Activated naive CD8-positive, alpha-beta T cell treated with anti-CD3 and anti-CD28 coated beads, Interleukin-2, amount 50 U/mL, for 24 hours (primary cell): ENCODE results near the gene PERM1.
"Not testable (repeated sequence)": the region's sequence is repeated elsewhere in the genome, so short reads cannot be mapped to it uniquely, and the experiment has no call there.

Source experiments
- ATAC-seq: fragments of 150-1000 bp; cut with Tn5 transposase; one replicate; pipeline ENCODE4 v1.10.0; 2021
- DNase-seq: peaks from one replicate; pipeline ENCODE4 v3.0.0; 2021
- H3K27ac Mint-ChIP-seq: one replicate; pipeline ENCODE4 v1.8.0; 2021; ENCODE audit warnings: mild to moderate bottlenecking, mixed read lengths
- H3K27me3 Mint-ChIP-seq: one replicate; pipeline ENCODE4 v1.8.0; 2021; ENCODE audit warnings: mixed read lengths
- H3K36me3 Mint-ChIP-seq: one replicate; pipeline ENCODE4 v1.8.0; 2021; ENCODE audit warnings: low read depth, mixed read lengths
- H3K4me1 Mint-ChIP-seq: one replicate; pipeline ENCODE4 v1.8.0; 2021; ENCODE audit warnings: mixed read lengths
- H3K4me3 Mint-ChIP-seq: one replicate; pipeline ENCODE4 v1.8.0; 2021; ENCODE audit warnings: mild to moderate bottlenecking, moderate library complexity, mixed read lengths
- H3K9me3 Mint-ChIP-seq: one replicate; pipeline ENCODE4 v1.8.0; 2021; ENCODE audit warnings: mixed read lengths

The PERM1 gene

GRCh38 chr1:996851-997712, 15.2 kb upstream of the PERM1 start:
- Mint-ChIP-seq H3K4me3 (no peak overlapping the region), H3K36me3 (no peaks in the 10 kb centered on the region), H3K27me3 (peaks cover 35% of the 10 kb centered on the region), H3K9me3 (no peaks in the 10 kb centered on the region), H3K27ac (no peak overlapping the region), H3K4me1 (peaks cover 23% of the 10 kb centered on the region)
- ATAC-seq (no peak), DNase-seq (no peak)

GRCh38 chr1:995665-996633, 14.1 kb upstream of the PERM1 start:
- H3K4me3 Mint-ChIP-seq = no peak overlapping the region
- H3K27ac Mint-ChIP-seq = no peak overlapping the region
- peaks cover 34% of the 10 kb centered on the region for H3K27me3 Mint-ChIP-seq
- ATAC-seq (no peak), DNase-seq (no peak)
- no peaks in the 10 kb centered on the region for H3K9me3 Mint-ChIP-seq
- H3K36me3 Mint-ChIP-seq = no peaks in the 10 kb centered on the region
- H3K4me1 Mint-ChIP-seq = peaks cover 30% of the 10 kb centered on the region

GRCh38 chr1:994546-994945, 12.7 kb upstream of the PERM1 start:
- not testable (repeated sequence) for DNase-seq, H3K27ac Mint-ChIP-seq, H3K9me3 Mint-ChIP-seq, H3K4me3 Mint-ChIP-seq, ATAC-seq, H3K36me3 Mint-ChIP-seq
- H3K4me1 Mint-ChIP-seq = peaks cover 27% of the 10 kb centered on the region
- H3K27me3 Mint-ChIP-seq = peaks cover 34% of the 10 kb centered on the region

GRCh38 chr1:993379-993995, 11.6 kb upstream of the PERM1 start:
- no peaks in the 10 kb centered on the region for H3K36me3 Mint-ChIP-seq
- peaks cover 27% of the 10 kb centered on the region for H3K4me1 Mint-ChIP-seq
- DNase-seq (no peak), ATAC-seq (no peak)
- H3K4me3 Mint-ChIP-seq = no peak overlapping the region
- H3K9me3 Mint-ChIP-seq = no peaks in the 10 kb centered on the region
- H3K27me3 Mint-ChIP-seq = peaks cover 41% of the 10 kb centered on the region
- H3K27ac Mint-ChIP-seq = no peak overlapping the region

- no peak overlapping the region for H3K27ac Mint-ChIP-seq
- peaks cover 27% of the 10 kb centered on the region for H3K4me1 Mint-ChIP-seq
- ATAC-seq = peak; percentile 22
- H3K4me3 Mint-ChIP-seq = no peak overlapping the region
- H3K27me3 Mint-ChIP-seq = peaks cover 44% of the 10 kb centered on the region
- no peaks in the 10 kb centered on the region for H3K36me3 Mint-ChIP-seq
- no peaks in the 10 kb centered on the region for H3K9me3 Mint-ChIP-seq
- DNase-seq = no peak
These were observed 10.5 kb upstream of the PERM1 start for GRCh38 chr1:992362-992761.

GRCh38 chr1:991895-992294, 10.0 kb upstream of the PERM1 start:
- ATAC-seq (no peak), DNase-seq (no peak)
- H3K4me3 Mint-ChIP-seq = no peak overlapping the region
- H3K9me3 Mint-ChIP-seq = no peaks in the 10 kb centered on the region
- no peaks in the 10 kb centered on the region for H3K36me3 Mint-ChIP-seq
- H3K27ac Mint-ChIP-seq = no peak overlapping the region
- H3K27me3 Mint-ChIP-seq = peaks cover 39% of the 10 kb centered on the region
- peaks cover 23% of the 10 kb centered on the region for H3K4me1 Mint-ChIP-seq

GRCh38 chr1:991275-991674, 9.4 kb upstream of the PERM1 start:
- not testable (repeated sequence) for H3K4me3 Mint-ChIP-seq, DNase-seq
- peaks cover 42% of the 10 kb centered on the region for H3K27me3 Mint-ChIP-seq

GRCh38 chr1:988061-988460, 6.2 kb upstream of the PERM1 start:
- Mint-ChIP-seq H3K4me1 (peaks cover 16% of the 10 kb centered on the region), H3K27me3 (peaks cover 39% of the 10 kb centered on the region)
- not testable (repeated sequence) for ATAC-seq, H3K36me3 Mint-ChIP-seq, DNase-seq, H3K4me3 Mint-ChIP-seq, H3K9me3 Mint-ChIP-seq, H3K27ac Mint-ChIP-seq

More at GRCh38 chr1:991275-991674, 9.4 kb upstream of the PERM1 start:
- H3K27ac Mint-ChIP-seq, ATAC-seq, H3K36me3 Mint-ChIP-seq, H3K9me3 Mint-ChIP-seq: not testable (repeated sequence)
- H3K4me1 Mint-ChIP-seq = peaks cover 23% of the 10 kb centered on the region

- Mint-ChIP-seq H3K36me3 (no peaks in the 10 kb centered on the region), H3K27ac (no peak overlapping the region), H3K27me3 (peaks cover 37% of the 10 kb centered on the region), H3K9me3 (no peaks in the 10 kb centered on the region), H3K4me3 (no peak overlapping the region), H3K4me1 (no peaks in the 10 kb centered on the region)
- no peak for DNase-seq
- ATAC-seq = no peak
These were observed 3.2 kb upstream of the PERM1 start for GRCh38 chr1:985126-985525.

GRCh38 chr1:984476-984814, 2.6 kb upstream of the PERM1 start:
- DNase-seq (no peak), ATAC-seq (no peak)
- Mint-ChIP-seq H3K4me1 (no peaks in the 10 kb centered on the region), H3K36me3 (no peaks in the 10 kb centered on the region), H3K9me3 (no peaks in the 10 kb centered on the region), H3K27me3 (peaks cover 33% of the 10 kb centered on the region), H3K27ac (no peak overlapping the region), H3K4me3 (no peak overlapping the region)

- Mint-ChIP-seq H3K27me3 (peaks cover 27% of the 10 kb centered on the region), H3K4me1 (no peaks in the 10 kb centered on the region), H3K27ac (no peak overlapping the region), H3K4me3 (no peak overlapping the region), H3K9me3 (no peaks in the 10 kb centered on the region), H3K36me3 (no peaks in the 10 kb centered on the region)
- DNase-seq = peak; percentile 78
- peak; percentile 50 for ATAC-seq
These were observed 2.0 kb upstream of the PERM1 start for GRCh38 chr1:983798-984475.

- DNase-seq (no peak), ATAC-seq (no peak)
- H3K4me3 Mint-ChIP-seq = no peak overlapping the region
- H3K36me3 Mint-ChIP-seq = no peaks in the 10 kb centered on the region
- H3K27ac Mint-ChIP-seq = no peak overlapping the region
- no peaks in the 10 kb centered on the region for H3K9me3 Mint-ChIP-seq
- peaks cover 22% of the 10 kb centered on the region for H3K27me3 Mint-ChIP-seq
- H3K4me1 Mint-ChIP-seq = peaks cover 3% of the 10 kb centered on the region
These were observed 1.0 kb upstream of the PERM1 start for GRCh38 chr1:982765-983436.

GRCh38 chr1:981491-981954, 370 bp downstream of the PERM1 start:
- Mint-ChIP-seq H3K27ac (no peak overlapping the region), H3K4me1 (peaks cover 3% of the 10 kb centered on the region), H3K27me3 (peaks cover 20% of the 10 kb centered on the region), H3K36me3 (no peaks in the 10 kb centered on the region), H3K4me3 (no peak overlapping the region), H3K9me3 (no peaks in the 10 kb centered on the region)
- DNase-seq (no peak), ATAC-seq (no peak)
